HG02642 (cell line): ENCODE measurements around the gene TWF2.
A peak's percentile ranks its signal among the peaks of the same experiment; 100 is the strongest.

Source experiments
- ATAC-seq: cut with Tn5 transposase; IDR thresholded peaks from one replicate; pipeline ENCODE4 v1.9.1; 2021; ENCODE audit warnings: mild to moderate bottlenecking; ENCODE audit not compliant: unreplicated experiment, poor library complexity

The TWF2 gene

DNA sequence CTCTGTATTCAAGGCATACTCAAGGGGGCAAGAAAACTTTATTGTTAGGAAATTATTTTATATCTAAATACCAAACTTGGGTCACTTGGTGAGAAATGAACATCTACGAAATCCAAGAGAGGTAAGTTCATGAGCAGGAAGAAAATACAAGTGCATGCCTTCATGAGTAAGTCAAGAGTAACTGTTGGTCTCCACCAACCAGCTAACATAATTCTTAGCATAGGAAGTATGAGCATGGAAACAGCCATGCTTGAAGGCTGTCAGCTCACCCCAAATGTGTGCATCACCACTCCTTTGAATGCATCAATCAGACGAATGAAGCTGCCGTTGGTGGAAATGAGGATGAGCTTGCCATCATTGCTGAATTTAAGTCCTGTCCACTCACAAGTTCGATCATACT, 20.5 kb upstream of the TWF2 start:
- no peak for ATAC-seq

DNA sequence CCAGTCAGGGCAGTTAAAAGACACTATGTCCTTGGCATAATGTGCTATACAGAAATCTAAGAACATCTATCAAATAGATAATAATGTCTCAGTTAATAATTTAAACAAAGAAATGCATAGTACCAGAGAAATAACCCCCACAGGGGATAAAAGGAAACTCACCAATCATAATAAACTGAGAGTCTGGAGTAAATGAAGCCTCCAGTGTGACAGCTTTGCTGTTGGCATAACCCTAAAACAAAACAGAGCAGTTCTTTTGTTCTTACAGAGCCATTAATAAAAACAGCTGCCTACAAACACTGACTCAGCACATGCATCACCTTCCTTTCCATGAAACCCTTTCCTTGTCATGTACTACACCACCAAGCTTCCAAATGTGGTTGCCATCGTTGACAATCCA, 20.1 kb upstream of the TWF2 start:
- no peak for ATAC-seq

- ATAC-seq = no peak
Observed at GRCh38 chr3:52257911-52258310, 19.0 kb upstream of the TWF2 start.

DNA sequence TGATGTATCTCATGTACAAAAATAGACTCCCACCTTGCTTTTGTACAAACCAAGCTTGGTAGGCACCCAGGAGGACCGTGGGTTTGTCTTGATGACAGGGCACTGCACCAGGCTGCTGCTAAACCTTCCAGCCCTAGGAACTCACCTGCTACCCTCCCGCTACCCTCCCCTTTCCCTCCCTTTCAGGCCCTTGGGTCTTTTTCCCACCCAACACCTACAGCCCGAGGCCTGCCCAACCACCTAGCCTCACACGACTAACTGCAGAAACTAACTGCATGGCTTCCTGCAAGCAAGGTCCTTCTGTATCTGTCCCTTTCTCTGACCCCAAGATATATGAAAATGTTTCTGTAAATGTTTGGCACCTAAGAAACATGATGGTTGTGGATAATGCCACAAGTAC, 17.7 kb upstream of the TWF2 start:
- no peak for ATAC-seq

GRCh38 chr3:52256159-52256558, 17.2 kb upstream of the TWF2 start:
- ATAC-seq = no peak

- ATAC-seq = no peak
Observed at GRCh38 chr3:52254608-52255007, 15.7 kb upstream of the TWF2 start.

DNA sequence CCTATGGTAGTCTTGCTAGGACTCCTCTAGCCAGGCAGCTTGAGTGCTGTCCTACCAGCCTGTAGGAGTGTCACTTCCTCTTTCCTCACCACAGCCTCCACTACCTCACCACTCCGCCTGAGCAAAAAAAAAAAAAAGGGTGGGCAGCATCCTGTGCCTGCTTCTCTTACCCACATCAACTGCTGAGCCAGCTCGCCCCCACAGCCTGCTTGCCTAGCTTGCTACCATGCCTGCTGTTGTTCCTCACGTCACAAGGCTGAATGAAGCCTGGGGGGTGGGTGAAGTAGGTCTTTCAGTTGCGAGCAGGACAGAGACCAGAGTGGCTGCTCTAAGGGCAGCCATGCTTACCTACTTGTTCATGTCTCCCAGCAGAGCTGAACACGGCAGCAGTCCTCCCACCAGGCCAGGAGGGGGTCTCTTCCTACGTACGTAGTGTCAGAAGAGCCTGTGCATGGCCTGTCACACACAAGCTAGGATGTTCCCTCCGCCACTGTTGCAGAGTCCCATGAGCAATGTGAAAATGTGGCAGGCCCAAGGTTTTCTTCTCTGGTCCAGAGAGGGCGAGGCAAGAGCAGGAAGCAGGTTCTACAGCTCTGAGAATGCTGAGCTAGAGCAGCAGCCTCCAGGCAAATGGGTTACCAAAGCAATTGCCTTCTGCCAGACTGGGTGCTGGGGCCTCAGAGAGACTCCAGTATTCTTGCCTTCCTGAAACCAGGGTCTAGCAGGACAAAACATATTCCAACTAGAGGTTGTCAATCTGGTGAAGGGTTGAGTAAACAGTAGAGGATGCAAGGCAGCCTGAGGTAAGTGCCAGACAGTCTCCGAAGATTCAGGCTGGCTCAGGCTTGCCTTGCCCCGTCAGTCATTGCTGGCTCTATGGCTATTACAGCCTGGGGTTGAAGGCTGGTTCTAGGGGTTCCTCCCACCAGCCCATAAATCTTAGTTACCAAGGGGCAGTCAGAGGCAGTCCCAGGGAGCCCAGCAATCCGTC, 14.7 kb upstream of the TWF2 start:
- ATAC-seq = peak; percentile 89

DNA sequence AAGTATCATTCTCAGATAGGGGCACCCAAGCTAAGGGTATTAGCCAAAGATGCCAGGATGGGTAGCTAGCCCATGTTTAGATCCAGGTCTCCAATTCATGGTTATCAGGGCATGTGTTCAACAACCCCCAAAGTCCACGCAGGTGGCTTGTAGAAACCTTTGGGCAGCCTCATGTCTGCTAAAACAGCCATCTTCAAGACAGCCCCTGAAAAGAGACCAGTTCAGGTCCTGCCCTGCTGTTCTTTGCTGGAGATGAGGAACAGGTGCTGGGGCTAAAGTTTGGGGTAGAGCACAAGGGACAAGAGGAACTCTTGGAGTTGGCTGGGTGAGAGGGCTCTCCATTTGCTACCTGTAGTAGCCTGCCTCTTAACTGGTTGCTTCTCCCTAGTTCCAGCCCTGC, 11.2 kb upstream of the TWF2 start:
- no peak for ATAC-seq

DNA sequence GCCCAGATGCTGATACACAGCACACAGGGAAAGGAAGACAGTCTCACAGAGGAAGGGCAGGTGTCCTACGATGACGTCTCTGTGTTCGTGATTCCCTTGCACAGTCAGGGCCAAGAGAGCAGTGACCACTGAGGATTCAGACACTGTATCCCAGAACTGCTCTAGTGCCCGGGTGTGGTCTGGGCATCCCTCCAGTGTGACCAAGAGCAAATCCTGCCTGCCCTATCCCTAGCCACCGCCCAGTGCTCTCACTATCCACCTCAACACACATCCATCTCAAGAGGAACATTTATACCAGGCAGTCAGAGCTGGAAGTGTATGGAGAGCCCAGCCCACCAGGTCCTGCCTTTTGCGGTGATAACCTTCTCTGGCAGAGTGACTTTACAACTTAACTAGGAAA, 10.7 kb upstream of the TWF2 start:
- no peak for ATAC-seq

DNA sequence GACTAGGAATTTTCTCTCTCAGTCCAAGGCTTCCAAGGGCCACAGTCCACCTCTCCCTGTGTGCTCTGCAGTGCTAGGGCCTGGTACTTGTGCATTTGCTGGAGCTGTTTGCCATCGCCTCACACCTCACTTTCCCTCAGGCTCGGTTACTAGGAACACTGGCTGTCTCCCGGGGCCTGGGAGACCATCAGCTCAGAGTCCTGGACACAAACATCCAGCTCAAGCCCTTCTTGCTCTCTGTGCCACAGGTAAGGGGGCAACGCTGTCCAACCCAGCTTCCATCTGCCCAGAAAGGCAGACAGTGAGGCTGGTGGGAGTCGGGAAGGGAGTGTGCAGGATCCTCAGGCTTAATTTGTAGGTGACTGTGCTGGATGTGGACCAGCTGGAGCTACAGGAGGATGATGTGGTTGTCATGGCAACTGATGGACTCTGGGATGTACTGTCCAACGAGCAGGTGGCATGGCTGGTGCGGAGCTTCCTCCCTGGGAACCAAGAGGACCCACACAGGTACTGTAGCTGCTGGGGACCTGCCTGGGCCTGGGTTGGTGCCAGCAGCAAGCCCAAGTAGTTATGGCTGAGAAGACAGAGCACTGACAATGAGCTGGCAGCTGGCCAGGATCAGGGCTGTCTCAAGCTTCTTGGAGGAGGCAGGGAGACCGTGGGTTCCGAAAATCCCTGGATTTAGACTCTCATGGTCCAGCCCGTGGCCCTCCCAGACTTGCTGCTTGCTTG, 10.0 kb upstream of the TWF2 start:
- ATAC-seq = no peak

- no peak for ATAC-seq
Observed at GRCh38 chr3:52248165-52248541, 9.2 kb upstream of the TWF2 start.

DNA sequence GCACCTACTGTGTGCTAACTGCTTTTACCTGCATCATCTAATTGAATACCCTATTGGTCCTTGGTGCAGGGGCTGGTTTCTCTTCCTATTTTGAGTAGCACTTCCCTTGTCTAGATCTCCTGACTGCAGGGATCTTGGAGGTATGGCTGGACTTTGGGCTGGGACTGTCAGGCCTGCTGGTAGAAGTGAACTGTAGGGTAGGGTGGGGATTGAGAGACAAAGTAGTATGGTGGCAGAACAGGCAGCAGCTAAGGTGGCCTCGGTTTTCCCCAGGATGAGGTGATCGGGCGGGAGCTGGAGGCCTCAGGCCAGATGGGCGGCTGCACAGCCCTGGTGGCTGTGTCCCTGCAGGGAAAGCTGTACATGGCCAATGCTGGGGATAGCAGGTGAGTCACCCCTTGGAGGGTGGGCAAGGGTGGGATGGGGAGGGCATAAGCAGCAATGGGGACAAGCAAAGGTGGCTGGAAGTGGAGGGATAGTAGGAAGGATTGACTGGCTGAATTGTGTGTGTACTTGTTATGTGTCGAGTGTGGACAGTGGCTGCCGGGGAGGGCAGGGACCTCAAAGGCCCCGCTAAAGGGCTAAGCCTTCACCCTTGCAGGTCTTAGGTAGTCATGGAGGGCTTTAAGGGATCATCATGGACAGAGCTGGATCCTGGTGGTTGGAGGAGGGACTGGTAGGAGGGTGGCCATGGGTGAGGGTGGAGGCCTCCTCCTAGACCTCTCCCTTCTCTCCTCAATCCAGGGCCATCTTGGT, 8.6 kb upstream of the TWF2 start:
- ATAC-seq = no peak

- no peak for ATAC-seq
Observed at GRCh38 chr3:52246728-52247408, 7.9 kb upstream of the TWF2 start.

DNA sequence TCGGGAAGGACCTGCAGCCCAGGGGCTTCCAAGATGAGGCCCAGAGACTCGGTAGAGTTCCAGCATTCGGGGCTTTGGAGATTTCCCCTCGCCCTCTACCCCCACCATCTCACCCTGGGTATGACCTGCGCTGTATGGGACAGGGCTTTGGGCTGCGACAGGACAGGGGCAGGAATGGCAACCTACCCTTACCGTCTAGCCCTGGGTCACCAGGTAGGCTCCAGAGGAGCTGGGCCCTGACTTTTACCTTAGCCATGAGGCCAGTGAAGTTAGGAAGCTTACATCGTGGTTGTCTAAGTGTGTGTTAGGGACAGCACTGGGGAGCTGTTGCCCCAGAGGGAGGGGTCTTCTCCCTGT, 7.3 kb upstream of the TWF2 start:
- no peak for ATAC-seq

- peak; percentile 42 for ATAC-seq
Observed at GRCh38 chr3:52245322-52246263, 6.6 kb upstream of the TWF2 start, which contains the start of gene PPM1M. Gene PPM1M, plus strand, starts transcription at chr3:52245759. Its CDS starts 66 bp downstream, at chr3:52245825.

DNA sequence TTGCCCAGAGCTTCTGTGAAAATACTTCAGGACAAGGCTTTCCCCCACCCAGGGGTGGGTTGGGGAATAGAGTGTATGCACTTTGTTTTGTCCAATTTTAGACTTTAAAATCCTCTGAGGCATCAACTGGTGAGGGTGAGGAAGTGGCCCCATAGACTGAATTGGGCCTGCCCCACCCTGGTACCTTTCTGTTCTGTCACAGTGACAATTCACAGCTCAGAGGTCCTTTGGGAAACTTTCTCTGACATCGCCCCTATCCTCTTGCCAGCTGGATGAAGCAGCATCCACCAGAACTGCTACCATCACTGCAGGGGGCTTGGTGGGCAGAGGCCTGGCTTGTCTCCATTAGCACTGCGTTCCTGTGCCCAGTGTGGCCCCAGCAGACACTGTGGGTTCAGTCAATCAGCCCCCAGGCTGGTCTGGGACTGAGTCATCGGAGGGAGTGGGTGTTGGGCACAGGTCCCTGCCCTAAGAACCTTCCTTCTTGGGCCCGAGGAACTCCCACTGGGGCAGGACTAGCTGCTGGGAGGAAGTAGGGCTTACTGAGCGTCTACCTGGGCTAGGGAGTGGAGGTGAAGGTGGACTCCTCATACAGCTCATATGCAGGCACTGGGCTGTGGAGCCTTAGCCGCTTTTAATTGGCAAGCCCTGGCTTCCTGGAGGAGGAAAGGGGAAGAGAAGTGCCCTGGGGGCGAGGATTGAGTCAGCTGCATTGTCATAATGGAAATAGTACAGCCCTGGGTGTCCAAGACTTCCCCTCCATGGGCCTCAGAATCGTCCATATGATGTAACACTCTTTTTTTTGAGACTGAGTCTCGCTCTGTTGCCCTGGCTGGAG, 5.1 kb upstream of the TWF2 start:
- ATAC-seq = peak; percentile 34

GRCh38 chr3:52242039-52242438, 3.1 kb upstream of the TWF2 start:
- no peak for ATAC-seq

- no peak for ATAC-seq
Observed at GRCh38 chr3:52240886-52241370, 2.0 kb upstream of the TWF2 start.
